Ramos (cell line): ENCODE measurements around the gene RFTN2.
"Not testable (repeated sequence)": the region's sequence is repeated elsewhere in the genome, so short reads cannot be mapped to it uniquely, and the experiment has no call there.

Experiments
- in situ Hi-C: fragments of 300-500 bp; cut with MboI; formaldehyde crosslinking; loops from one replicate; pipeline ENCODE4 v1.14.3; 2022; ENCODE audit warnings: low sequenced_read_pairs; ENCODE audit not compliant: unreplicated experiment

RFTN2 gene

GRCh38 chr2:197614532-197614931, 60.9 kb downstream of the RFTN2 start:
- in situ Hi-C loops, result no loop called here

DNA sequence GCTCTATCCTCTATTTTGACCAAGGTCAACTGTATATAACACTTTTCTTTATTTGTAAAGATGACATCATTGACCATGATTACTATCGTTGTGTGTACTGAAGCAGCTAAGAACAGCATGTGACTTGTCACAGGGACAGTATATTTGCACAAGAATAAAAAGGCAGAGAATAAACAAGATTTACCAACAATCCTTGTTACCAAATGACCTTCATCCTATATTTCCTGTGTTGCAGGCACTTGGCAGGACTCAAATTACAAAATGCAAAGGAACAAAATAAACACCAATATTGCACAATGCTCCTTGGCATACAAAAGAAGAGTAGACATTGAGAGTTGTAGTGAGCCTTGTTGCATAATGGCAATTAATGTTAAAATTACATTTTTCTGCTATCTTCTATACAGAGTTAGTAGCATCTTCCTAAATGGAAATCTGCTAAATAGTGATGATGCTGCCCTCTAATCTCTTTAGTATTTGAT, 61.8 kb downstream of the RFTN2 start:
- in situ Hi-C loops, result no loop called here

- in situ Hi-C loops, result no loop called here
Measured at GRCh38 chr2:197606180-197606579, 69.2 kb downstream of the RFTN2 start.

GRCh38 chr2:197604117-197604860, 71.1 kb downstream of the RFTN2 start:
- in situ Hi-C loops, result no loop called here

DNA sequence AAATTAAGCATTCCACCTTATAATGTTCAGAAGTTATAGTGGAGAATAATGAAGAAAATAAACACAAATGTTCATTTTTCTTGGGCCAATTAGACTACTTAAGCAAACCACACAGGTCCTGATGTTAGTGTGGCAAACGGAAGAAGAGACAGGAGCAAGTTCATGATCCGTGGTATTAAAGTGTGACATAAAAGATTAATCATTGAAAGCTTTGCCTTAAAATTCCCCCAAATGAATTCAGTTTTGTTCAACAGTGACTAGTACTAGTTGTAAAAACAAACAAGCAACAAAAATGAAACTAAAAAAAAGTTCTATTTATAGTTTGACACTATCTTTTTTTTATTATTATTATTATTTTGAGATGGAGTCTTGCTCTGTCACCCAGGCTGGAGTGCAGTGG, 73.7 kb downstream of the RFTN2 start:
- in situ Hi-C loops, result no loop called here

- in situ Hi-C loops, result no loop called here
Measured at GRCh38 chr2:197600306-197600705, 75.1 kb downstream of the RFTN2 start.

DNA sequence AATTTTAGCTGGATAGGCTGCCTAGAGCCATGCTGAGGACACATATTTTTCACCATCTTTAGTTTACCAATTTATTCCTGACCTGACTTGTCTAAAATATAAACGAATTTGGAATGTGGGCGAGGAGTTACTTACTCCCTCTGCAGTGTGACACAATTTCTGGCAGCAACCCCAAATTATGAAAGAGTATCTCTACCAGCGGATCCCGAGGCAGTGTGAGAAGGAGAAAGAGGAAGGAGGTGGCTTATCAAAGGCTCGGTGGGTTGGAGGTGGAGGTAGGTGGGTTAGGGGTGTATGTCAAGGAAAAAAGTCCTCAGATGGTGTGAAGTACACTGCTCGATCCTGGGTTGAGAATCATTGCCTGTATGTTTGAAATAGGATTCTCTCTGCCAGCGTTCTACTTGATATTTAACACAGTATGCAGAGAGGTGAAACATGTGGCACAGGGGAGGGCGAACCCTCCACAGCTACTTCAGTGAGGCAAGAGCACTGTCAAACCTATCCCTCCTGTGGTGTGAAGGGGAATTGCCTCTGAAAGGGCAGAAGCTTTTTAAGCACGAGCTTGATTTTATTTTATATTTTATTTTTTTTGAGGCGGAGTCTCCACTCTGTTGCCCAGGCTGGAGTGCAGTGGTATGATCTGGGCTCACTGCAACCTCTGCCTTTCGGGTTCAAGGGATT, 76.0 kb downstream of the RFTN2 start:
- in situ Hi-C loops, result no loop called here

DNA sequence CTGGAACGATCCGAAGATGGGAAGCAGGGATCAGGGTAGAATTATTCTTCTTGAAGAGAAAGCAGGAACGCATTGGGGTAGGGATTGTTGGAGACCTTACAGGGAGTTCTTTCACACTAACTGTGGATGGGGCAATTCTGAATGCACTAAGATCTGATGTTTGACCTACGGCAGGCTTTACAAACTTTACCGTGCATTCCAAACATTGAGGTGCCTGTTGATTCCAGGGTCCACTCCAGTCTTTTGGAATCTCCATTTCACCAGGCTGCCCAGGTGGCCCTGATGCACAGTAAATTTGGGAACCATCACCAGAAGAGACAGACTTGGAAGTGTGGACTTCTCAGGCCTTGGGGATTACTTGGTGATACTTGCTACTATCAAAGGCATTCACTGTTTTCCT, 76.9 kb downstream of the RFTN2 start:
- in situ Hi-C loops, result no loop called here

DNA sequence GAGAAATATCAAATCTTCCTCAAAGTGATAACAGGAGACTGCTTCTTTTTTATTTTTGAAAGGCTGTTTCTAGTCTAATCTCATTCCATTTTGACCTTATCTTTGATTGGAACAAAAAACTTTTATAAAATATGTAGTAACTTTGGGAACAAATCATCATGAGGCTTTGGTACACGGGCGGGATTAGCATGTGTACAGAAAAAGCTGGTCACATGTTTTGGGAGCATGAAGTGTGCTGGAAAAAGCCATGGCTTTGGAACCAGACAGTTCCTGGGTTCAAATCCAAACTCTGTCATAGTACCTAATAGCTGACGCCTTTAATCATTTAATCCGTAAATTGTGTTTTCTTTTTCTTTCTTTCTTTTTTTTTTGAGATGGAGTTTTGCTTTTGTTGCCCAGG, 78.2 kb downstream of the RFTN2 start:
- in situ Hi-C loops, result no loop called here

DNA sequence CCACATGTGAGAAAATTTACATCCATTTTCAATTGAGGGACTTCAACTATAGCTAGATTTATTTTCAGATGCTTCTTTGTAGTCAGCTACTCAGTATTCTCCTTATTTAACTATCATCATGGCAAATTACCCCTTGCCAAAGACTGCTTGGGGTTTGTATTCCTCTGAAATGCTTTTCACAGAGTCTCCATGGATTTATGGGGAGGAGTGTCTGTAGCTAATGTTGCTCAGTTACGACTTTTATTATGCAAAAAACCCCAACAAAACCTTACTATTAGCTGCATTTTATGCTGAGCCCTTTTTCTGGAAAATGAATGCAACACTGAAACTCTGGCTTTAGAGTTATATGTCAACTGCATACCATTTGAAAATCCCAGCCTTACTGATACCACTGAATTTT, 78.6 kb downstream of the RFTN2 start:
- in situ Hi-C loops, result no loop called here

GRCh38 chr2:197591339-197592072, 83.9 kb downstream of the RFTN2 start:
- in situ Hi-C loops, result no loop called here

GRCh38 chr2:197587255-197587654, 88.1 kb downstream of the RFTN2 start:
- in situ Hi-C loops, result not testable (repeated sequence)

DNA sequence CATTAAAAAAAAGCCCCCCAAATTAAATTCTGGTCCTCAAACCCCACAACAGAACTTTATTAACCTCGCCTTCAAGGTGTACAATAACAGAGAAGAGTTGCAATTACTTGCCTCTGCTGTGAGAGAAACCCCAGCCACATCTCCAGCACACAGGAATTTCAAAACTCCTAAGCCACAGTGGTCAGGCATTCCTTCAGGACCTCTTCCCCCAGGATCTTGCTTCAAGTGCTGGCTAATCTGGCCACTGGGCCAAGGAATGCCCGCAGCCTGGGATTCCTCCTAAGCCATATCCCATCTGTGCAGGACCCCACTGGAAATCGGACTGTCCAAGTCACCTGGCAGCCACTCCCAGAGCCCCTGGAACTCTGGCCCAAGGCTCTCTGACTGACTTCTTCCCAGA, 95.2 kb downstream of the RFTN2 start:
- in situ Hi-C loops, result not testable (repeated sequence)

- in situ Hi-C loops, result not testable (repeated sequence)
Measured at GRCh38 chr2:197578294-197578693, 97.1 kb downstream of the RFTN2 start.

DNA sequence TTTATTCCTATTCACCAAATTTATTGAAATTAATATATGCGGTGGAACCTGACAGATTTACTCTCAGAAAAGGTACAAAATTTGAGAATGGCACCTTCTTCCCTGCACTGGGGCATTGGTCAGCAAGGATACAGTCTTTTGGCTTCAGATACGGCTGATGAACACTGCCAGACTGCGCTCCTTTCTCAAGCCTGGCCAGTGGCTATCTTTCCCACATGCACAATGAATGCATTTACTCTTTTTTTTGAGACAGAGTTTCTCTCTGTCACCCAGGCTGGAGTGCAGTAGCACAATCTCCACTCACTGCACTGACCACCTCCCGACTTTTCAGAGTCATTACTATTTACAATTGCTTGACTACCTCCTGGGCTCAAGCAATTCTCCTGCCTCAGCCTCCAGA, 97.9 kb downstream of the RFTN2 start:
- in situ Hi-C loops, result no loop called here

DNA sequence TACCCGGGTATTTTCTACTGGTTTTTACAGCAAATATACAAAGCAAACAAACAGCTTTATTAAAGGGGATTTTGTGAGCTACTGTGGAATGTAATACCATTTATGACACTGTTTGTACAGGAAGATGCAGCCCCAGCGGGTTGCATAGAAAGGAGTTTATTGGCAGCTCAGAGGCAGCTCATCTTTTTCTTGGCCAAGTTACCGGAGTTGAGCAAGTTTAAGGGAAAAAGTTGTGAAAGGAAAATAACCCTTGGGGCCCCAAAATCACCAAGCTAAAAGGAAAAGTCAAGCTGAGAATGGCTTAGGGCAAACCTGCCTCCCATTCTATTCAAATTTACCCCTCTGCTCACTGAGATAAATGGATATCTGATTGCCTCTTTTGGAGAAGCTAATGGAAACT, 98.8 kb downstream of the RFTN2 start:
- in situ Hi-C loops, result no loop called here

DNA sequence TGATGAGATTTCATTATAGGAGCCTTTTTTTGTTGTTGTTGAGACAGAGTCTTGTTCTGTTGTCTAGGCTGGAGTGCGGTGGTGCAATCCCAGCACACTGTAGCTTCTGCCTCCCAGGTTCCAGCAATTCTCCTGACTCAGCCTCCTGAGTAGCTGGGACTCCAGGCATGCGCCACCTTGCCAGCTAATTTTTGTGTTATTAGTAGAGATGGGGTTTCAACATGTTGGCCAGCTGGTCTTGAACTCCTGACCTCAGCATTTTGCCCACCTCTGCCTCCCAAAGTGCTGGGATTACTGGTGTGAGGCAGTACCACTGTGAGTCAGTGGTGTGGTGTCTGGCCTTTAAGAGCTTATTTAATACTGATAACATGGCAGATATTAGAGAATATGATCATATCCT, 99.4 kb downstream of the RFTN2 start:
- in situ Hi-C loops, result no loop called here

DNA sequence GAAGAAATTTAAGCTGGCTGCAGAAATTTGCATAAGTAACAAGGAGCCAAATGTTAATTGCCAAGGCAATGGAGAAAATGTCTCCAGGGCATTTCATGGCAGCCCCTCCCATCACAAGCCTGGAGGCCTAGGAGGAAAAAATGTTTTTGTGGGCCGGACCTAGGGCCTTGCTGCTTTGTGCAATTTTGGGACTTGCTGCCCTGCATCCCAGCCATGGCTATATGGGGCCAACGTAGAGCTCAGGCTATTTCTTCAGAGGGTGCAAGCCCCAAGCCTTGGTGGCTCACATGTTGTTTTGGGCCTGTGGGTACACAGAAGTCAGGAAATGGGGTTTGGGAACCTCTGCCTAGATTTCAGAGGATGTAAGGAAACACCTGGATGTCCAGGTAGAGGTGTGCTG, 101.8 kb downstream of the RFTN2 start:
- in situ Hi-C loops, result no loop called here

GRCh38 chr2:197571627-197572271, 103.6 kb downstream of the RFTN2 start:
- in situ Hi-C loops, result no loop called here

- in situ Hi-C loops, result no loop called here
Measured at GRCh38 chr2:197560146-197560665, 115.2 kb downstream of the RFTN2 start.
